SK-N-SH (cell line): ENCODE data around the gene TMPRSS11E. TPM values are rescaled to one million over a fixed set of nuclear protein-coding genes. Genes with fewer than 3 reads are reported as not detected.
"Not testable (repeated sequence)": the region's sequence is repeated elsewhere in the genome, so short reads cannot be mapped to it uniquely, and the experiment has no call there.

Source experiments
- CTCF ChIA-PET: fragments of 300-600, 350-600 bp; formaldehyde crosslinking; extraction: SDS; loops from one replicate; lab custom pipeline; 2021; lab: Yijun Ruan, JAX
- POLR2A ChIA-PET: fragments of 350-600 bp; sonication (Branson Sonifier 250); formaldehyde crosslinking; extraction: SDS; loops from one replicate; lab custom pipeline; 2020; ENCODE audit warnings: antibody characterized with exemption, inconsistent platforms; lab: Yijun Ruan, JAX
- DNase-seq: peaks from one replicate; pipeline ENCODE4 v3.0.0; 2012
- H2AFZ ChIP-seq: fragments of 200-600 bp; sonication (generic); 2 replicates; pipeline ENCODE4 v1.8.1; 2016; ENCODE audit warnings: antibody characterized with exemption, mild to moderate bottlenecking, low read depth
- H3F3A ChIP-seq: fragments of 200-600 bp; sonication (generic); replicated peaks from 2 replicates; pipeline ENCODE3; 2016; ENCODE audit warnings: antibody characterized with exemption, mild to moderate bottlenecking; ENCODE audit not compliant: insufficient read depth
- H3K27ac ChIP-seq, 2 experiments: fragments of 200-500 bp in 1 of 2; fragments of 200-600 bp in 1 of 2; sonication (Bioruptor generic) in 1 of 2; sonication (generic), shearing (Covaris generic) in 1 of 2; 2 replicates each; pipeline versions ENCODE4 v1.5.1 to v1.6.1; 2014 to 2016; ENCODE audit warnings: low read depth in 2 of 2, inconsistent platforms in 1 of 2, low read length in 1 of 2, mild to moderate bottlenecking in 1 of 2, mixed read lengths in 1 of 2
- H3K27me3 ChIP-seq: fragments of 200-600 bp; sonication (generic), shearing (Covaris generic); 2 replicates; pipeline ENCODE4 v1.6.1; 2016; ENCODE audit warnings: mixed run types; ENCODE audit not compliant: insufficient read depth
- H3K36me3 ChIP-seq, 2 experiments: fragments of 200-500 bp in 1 of 2; fragments of 200-600 bp in 1 of 2; sonication (Bioruptor generic) in 1 of 2; sonication (generic) in 1 of 2; replicated peaks in 1 of 2; 2 replicates each; pipeline versions ENCODE3 to v1.5.1; 2014 to 2016; ENCODE audit warnings: low read length in 1 of 2, mild to moderate bottlenecking in 1 of 2; ENCODE audit not compliant: insufficient read depth in 2 of 2, control insufficient read depth in 1 of 2
- H3K4me1 ChIP-seq, 2 experiments: fragments of 200-500 bp in 1 of 2; fragments of 200-600 bp in 1 of 2; sonication (Bioruptor generic) in 1 of 2; sonication (generic), shearing (Covaris generic) in 1 of 2; 2 replicates each; pipeline versions ENCODE4 v1.5.1 to v1.6.1; 2014 to 2016; ENCODE audit warnings: low read depth in 1 of 2, low read length in 1 of 2, mixed run types in 1 of 2; ENCODE audit not compliant: insufficient read depth in 2 of 2, control insufficient read depth in 1 of 2
- H3K4me2 ChIP-seq: fragments of 200-600 bp; sonication (generic), shearing (Covaris generic); 2 replicates; pipeline ENCODE4 v1.6.1; 2017; ENCODE audit warnings: mixed run types
- H3K4me3 ChIP-seq, 2 experiments: fragments of 200-500 bp in 1 of 2; fragments of 200-600 bp in 1 of 2; sonication (Bioruptor generic) in 1 of 2; sonication (generic), shearing (Covaris generic) in 1 of 2; 2 replicates each; pipeline versions ENCODE4 v1.5.1 to v1.8.1; 2014 to 2016; ENCODE audit warnings: low read depth in 2 of 2, inconsistent platforms in 1 of 2, low read length in 1 of 2, mild to moderate bottlenecking in 1 of 2, mixed read lengths in 1 of 2, moderate library complexity in 1 of 2
- H3K79me2 ChIP-seq: fragments of 200-600 bp; sonication (generic); 2 replicates; pipeline ENCODE4 v1.8.1; 2017; ENCODE audit warnings: mild to moderate bottlenecking; ENCODE audit not compliant: insufficient read depth
- H3K9ac ChIP-seq: fragments of 200-600 bp; sonication (generic); 2 replicates; pipeline ENCODE4 v1.6.1; 2017; ENCODE audit warnings: mixed run types
- H3K9me2 ChIP-seq: fragments of 200-600 bp; sonication (generic); 2 replicates; pipeline ENCODE4 v1.6.1; 2017; ENCODE audit warnings: mixed run types
- H3K9me3 ChIP-seq: fragments of 200-600 bp; sonication (generic); 2 replicates; pipeline ENCODE4 v1.6.1; 2017; ENCODE audit warnings: mixed run types, mild to moderate bottlenecking, moderate library complexity
- H4K20me1 ChIP-seq: fragments of 200-600 bp; sonication (generic); 2 replicates; pipeline ENCODE4 v1.6.1; 2017; ENCODE audit warnings: mild to moderate bottlenecking, mixed run types; ENCODE audit not compliant: insufficient read depth
- JUND ChIP-seq: IDR thresholded peaks from 2 replicates; pipeline ENCODE4 v1.4.0; 2012
- MEF2A ChIP-seq: IDR thresholded peaks from 2 replicates; pipeline ENCODE4 v1.4.0; 2012; ENCODE audit warnings: low read depth, borderline replicate concordance
- POLR2AphosphoS5 ChIP-seq: IDR thresholded peaks from 2 replicates; pipeline ENCODE4 v1.6.1; 2012; ENCODE audit warnings: low read depth, low read length
- TEAD4 ChIP-seq: IDR thresholded peaks from 2 replicates; pipeline ENCODE4 v1.4.0; 2012; ENCODE audit warnings: mild to moderate bottlenecking, borderline replicate concordance; ENCODE audit not compliant: insufficient read depth
- USF2 ChIP-seq: fragments of 150-350 bp; IDR thresholded peaks from 2 replicates; pipeline ENCODE4 v1.6.1; 2017; ENCODE audit warnings: antibody characterized with exemption, low read length, low read depth, borderline replicate concordance
- WGBS: methylation state at CpG from one replicate; pipeline ENCODE4 v1.1.6; 2017; ENCODE audit warnings: low lambda C conversion rate; 5-methylcytosine and 5-hydroxymethylcytosine counted together
- polyA plus RNA-seq, 3 experiments: library from polyadenylated mRNA; depleted of rRNA; stranded (reverse); fragments of >200 nt; gene quantifications; 2 replicates each; pipeline ENCODE4 v1.2.3, GENCODE V29; 2012
- TF ChIP-seq, protein P1 (sequence below): fragments of 200-600 bp; sonication (generic); IDR thresholded peaks from 2 replicates; pipeline ENCODE4 v1.6.1; 2017; ENCODE audit warnings: antibody characterized with exemption, mild to moderate bottlenecking, moderate library complexity

TMPRSS11E gene
- polyA plus RNA-seq, 1 of the 3 experiments (the other 2 are of a cell fraction): not detected

DNA sequence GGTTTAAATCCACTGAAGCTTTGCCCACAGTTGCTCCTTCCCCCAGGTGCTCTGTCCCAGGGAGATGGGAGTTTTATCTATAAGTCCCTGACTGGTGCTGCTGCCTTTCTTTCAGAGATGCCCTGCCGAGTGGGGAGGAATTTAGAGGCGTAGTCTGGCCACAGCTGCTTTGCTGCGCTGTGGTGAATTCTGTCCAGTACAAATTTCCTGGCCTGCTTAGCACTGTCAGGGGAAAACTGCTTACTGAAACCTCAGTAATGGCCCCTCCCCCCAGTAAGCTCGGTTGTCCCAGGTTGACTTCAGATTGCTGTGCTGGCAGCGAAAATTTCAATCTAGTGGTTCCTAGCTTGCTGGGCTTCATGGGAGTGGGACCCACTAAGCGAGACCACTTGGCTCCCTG lies 88.7 kb downstream of the TMPRSS11E start (continued):
- TF ChIP-seq, protein P1, sequence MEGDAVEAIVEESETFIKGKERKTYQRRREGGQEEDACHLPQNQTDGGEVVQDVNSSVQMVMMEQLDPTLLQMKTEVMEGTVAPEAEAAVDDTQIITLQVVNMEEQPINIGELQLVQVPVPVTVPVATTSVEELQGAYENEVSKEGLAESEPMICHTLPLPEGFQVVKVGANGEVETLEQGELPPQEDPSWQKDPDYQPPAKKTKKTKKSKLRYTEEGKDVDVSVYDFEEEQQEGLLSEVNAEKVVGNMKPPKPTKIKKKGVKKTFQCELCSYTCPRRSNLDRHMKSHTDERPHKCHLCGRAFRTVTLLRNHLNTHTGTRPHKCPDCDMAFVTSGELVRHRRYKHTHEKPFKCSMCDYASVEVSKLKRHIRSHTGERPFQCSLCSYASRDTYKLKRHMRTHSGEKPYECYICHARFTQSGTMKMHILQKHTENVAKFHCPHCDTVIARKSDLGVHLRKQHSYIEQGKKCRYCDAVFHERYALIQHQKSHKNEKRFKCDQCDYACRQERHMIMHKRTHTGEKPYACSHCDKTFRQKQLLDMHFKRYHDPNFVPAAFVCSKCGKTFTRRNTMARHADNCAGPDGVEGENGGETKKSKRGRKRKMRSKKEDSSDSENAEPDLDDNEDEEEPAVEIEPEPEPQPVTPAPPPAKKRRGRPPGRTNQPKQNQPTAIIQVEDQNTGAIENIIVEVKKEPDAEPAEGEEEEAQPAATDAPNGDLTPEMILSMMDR: no peak
- TF ChIP-seq USF2: no peak
- TF ChIP-seq JUND: no peak
- no peak for TF ChIP-seq MEF2A
- TF ChIP-seq POLR2AphosphoS5: no peak

DNA sequence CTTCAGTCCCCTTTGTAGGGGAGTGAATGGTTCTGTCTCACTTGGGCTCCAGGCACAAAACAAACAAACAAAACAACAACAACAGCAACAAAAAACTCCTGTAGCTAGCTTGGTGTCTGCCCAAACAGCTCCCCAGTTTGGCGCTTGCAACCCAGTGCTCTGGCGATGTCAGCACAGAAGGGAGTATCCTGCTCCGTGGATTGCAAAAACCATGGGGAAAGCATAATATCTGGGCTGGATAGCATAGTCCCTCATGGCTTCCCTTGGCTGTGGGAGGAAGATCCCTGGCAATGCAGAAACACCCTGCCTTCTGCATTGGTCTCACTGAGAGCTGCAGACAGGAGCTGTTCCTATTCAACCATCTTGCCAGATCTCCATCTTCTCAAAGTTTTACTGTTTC lies 89.1 kb downstream of the TMPRSS11E start:
- WGBS: 28% methylated on average over 3 of the region's 3 CpGs
- Histone ChIP-seq H3K9ac (no peak overlapping the region), H3K79me2 (no peaks in the 10 kb centered on the region), H3K4me3 (no peak overlapping the region), H3K36me3 (no peaks in the 10 kb centered on the region), H3K4me1 (no peaks in the 10 kb centered on the region), H3K9me3 (no peaks in the 10 kb centered on the region), H3K4me2 (no peak overlapping the region), H3K27me3 (no peaks in the 10 kb centered on the region), H3K27ac (no peak overlapping the region), H3K9me2 (no peaks in the 10 kb centered on the region), H4K20me1 (no peaks in the 10 kb centered on the region), H2AFZ (no peak overlapping the region), H3F3A (no peaks in the 10 kb centered on the region)
- ChIA-PET CTCF (no interaction called here), POLR2A (no interaction called here)
- DNase-seq: no peak
- TF ChIP-seq USF2 (no peak), TEAD4 (no peak), JUND (no peak)

DNA sequence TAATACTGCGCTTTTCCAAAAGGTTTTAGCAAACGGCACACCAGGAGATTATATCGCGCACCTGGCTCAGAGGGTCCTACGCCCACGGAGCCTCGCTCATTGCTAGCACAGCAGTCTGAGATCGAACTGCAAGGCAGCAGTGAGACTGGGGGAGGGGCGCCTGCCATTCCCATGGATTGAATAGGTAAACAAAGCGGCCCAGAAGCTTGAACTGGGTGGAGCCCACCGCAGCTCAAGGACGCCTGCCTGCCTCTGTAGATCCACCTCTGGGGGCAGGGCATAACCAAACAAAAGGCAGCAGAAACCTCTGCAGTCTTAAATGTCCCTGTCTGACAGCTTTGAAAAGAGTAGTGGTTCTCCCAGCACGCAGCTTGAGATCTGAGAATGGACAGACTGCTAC lies 95.5 kb downstream of the TMPRSS11E start:
- POLR2A ChIA-PET, H3F3A ChIP-seq, DNase-seq, H3K79me2 ChIP-seq, CTCF ChIA-PET, H4K20me1 ChIP-seq, H3K27me3 ChIP-seq, H3K27ac ChIP-seq, H3K4me2 ChIP-seq, H3K36me3 ChIP-seq, H3K4me3 ChIP-seq, H3K4me1 ChIP-seq, H2AFZ ChIP-seq, H3K9me3 ChIP-seq, H3K9me2 ChIP-seq, H3K9ac ChIP-seq: not testable (repeated sequence)
- no CpG with 5 or more reads among the region's 13 CpGs for WGBS

Other genes starting within 250 kb of the TMPRSS11E start
- gene TMPRSS11B, start 201.8 kb upstream of the TMPRSS11E start, polyA plus RNA-seq (2012; rRNA removed): not detected in 2 replicates
- 21.0 and 31.3 TPM in 2 replicates for gene YTHDC1, start 97.4 kb upstream of the TMPRSS11E start, polyA plus RNA-seq (2012; rRNA removed)
- gene UGT2B17, start 128.9 kb downstream of the TMPRSS11E start, polyA plus RNA-seq (2012; rRNA removed): not detected in 2 replicates
- not detected in 2 replicates for gene UGT2B15, start 223.2 kb downstream of the TMPRSS11E start, polyA plus RNA-seq (2012; rRNA removed)